Measurements from ENCODE around the gene NOB1.

DNA sequence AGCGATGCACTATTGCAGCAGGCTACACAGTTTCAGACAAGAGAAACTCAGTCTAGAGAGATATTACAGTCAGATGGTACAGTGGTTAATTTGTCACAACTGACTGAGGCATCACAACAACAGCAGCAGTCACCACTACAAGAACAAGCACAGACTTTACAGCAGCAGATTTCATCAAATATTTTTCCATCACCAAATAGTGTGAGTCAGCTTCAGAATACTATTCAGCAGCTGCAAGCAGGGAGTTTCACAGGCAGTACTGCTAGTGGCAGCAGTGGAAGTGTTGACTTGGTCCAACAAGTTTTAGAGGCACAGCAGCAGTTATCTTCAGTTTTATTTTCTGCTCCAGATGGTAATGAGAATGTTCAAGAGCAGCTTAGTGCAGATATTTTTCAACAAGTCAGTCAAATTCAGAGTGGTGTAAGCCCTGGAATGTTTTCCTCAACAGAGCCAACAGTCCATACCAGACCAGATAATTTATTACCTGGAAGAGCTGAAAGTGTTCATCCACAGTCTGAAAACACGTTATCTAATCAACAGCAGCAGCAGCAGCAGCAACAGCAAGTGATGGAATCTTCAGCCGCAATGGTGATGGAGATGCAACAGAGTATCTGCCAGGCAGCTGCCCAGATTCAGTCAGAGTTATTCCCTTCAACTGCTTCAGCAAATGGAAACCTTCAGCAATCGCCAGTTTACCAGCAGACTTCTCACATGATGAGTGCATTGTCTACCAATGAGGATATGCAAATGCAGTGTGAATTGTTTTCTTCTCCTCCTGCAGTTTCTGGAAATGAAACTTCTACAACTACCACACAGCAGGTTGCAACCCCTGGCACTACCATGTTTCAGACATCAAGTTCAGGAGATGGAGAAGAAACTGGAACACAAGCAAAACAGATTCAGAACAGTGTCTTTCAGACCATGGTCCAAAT, 62.5 kb downstream of the NOB1 start:
- TF ChIP-seq REST (IDR thresholded peaks at IDR 0.05; ENCODE audit: insufficient read depth in 1 of 2, low read depth in 2 of 2, low read length in 2 of 2): no peak
- TF ChIP-seq POLR2AphosphoS5 (IDR thresholded peaks at IDR 0.05; ENCODE audit: low read depth, low read length): no peak
- TF ChIP-seq TAF1 (IDR thresholded peaks at IDR 0.05; ENCODE audit: borderline replicate concordance, insufficient read depth, low read length): no peak
